HepG2 (cell line): Measurements from ENCODE around the gene GPATCH8. TPM values are rescaled to one million over a fixed set of nuclear protein-coding genes. Genes with fewer than 3 reads are reported as not detected.
A peak's percentile ranks its signal among the peaks of the same experiment; 100 is the strongest.

ENCODE experiments used
- ATAC-seq: fragments of 200-7000 bp; cut with Tn5 transposase; 3 replicates; pipeline ENCODE4 v1.9.1; 2020; ENCODE audit warnings: mild to moderate bottlenecking, moderate library complexity
- BruUV-seq: library from RNA; stranded (reverse); fragments of 400-500 nt; replicated peaks from 2 replicates; lab custom pipeline; 2021; lab: Mats Ljungman, UMichigan
- CTCF ChIA-PET: fragments of 300-600 bp; formaldehyde crosslinking; extraction: SDS; loops from one replicate; lab custom pipeline; 2021; ENCODE audit warnings: low total read pairs, inconsistent platforms, low intra/inter-chr PET ratio; lab: Yijun Ruan, JAX
- POLR2A ChIA-PET: fragments of 350-600 bp; sonication (Branson Sonifier 250); formaldehyde crosslinking; loops from one replicate; lab custom pipeline; 2020; ENCODE audit warnings: antibody characterized with exemption, inconsistent platforms; lab: Yijun Ruan, JAX
- DNase-seq: peaks from one replicate; pipeline ENCODE4 v3.0.0-alpha.2; 2015; ENCODE audit warnings: low spot score
- FAIRE-seq: peaks from 3 replicates; lab custom pipeline; 2011; peaks lifted over from hg19 to GRCh38; lab: Jason Lieb, UNC
- H2AFZ ChIP-seq: one replicate; pipeline ENCODE4 v1.6.1; 2011; ENCODE audit warnings: low read length, inconsistent platforms
- H3K27ac ChIP-seq: fragments of 300-600 bp; 3 replicates; pipeline ENCODE4 v1.8.0; 2011; ENCODE audit warnings: mixed run types, mild to moderate bottlenecking, mixed read lengths, low read length, inconsistent platforms; ENCODE audit not compliant: insufficient read depth; ENCODE audit errors: extremely low read length
- H3K27me3 ChIP-seq, 2 experiments: fragments of 200-600 bp in 1 of 2; 2 replicates in 1 of 2; 3 replicates in 1 of 2; pipeline versions ENCODE4 v1.6.0 to v1.8.0; 2011; ENCODE audit warnings: low read length in 2 of 2, mild to moderate bottlenecking in 2 of 2, moderate library complexity in 2 of 2, inconsistent platforms in 1 of 2; ENCODE audit not compliant: insufficient read depth in 2 of 2, control insufficient read depth in 1 of 2
- H3K36me3 ChIP-seq, 2 experiments: fragments of 200-600 bp in 1 of 2; replicated peaks in 1 of 2; 2 replicates in 1 of 2; 3 replicates in 1 of 2; pipeline versions ENCODE4 v1.5.1 to v1.8.0; 2011; ENCODE audit warnings: low read length in 2 of 2, inconsistent platforms in 1 of 2; ENCODE audit not compliant: insufficient read depth in 2 of 2, control insufficient read depth in 1 of 2
- H3K4me1 ChIP-seq: 2 replicates; pipeline ENCODE4 v1.5.1; 2012; ENCODE audit warnings: low read length, inconsistent platforms; ENCODE audit not compliant: insufficient read depth
- H3K4me2 ChIP-seq: 2 replicates; pipeline ENCODE4 v1.6.0; 2011; ENCODE audit warnings: low read depth, low read length, inconsistent platforms
- H3K4me3 ChIP-seq, 3 experiments: fragments of 200-600 bp in 1 of 3; sonication (generic), shearing (Covaris generic) in 1 of 3; replicated peaks in 1 of 3; 2 replicates each; pipeline ENCODE4 v1.5.1; 2011 to 2016; ENCODE audit warnings: low read length in 3 of 3, inconsistent platforms in 2 of 3, low read depth in 2 of 3, mild to moderate bottlenecking in 2 of 3, control low read depth in 1 of 3, mixed read lengths in 1 of 3; ENCODE audit not compliant: insufficient read depth in 1 of 3
- H3K79me2 ChIP-seq: one replicate; pipeline ENCODE4 v1.6.1; 2011; ENCODE audit warnings: low read length, inconsistent platforms; ENCODE audit not compliant: insufficient read depth
- H3K9ac ChIP-seq: 2 replicates; pipeline ENCODE4 v1.6.0; 2011; ENCODE audit warnings: mild to moderate bottlenecking, low read depth, low read length, inconsistent platforms; ENCODE audit not compliant: insufficient read depth
- H3K9me3 ChIP-seq: 2 replicates; pipeline ENCODE4 v1.5.1; 2012; ENCODE audit warnings: mild to moderate bottlenecking, low read length
- H4K20me1 ChIP-seq: 2 replicates; pipeline ENCODE4 v1.6.0; 2011; ENCODE audit warnings: inconsistent platforms, mild to moderate bottlenecking, low read length, moderate library complexity; ENCODE audit not compliant: insufficient read depth
- ZNF10 ChIP-seq: sonication (generic); formaldehyde crosslinking; IDR thresholded peaks from 2 replicates; pipeline ENCODE4 v1.4.0; 2020; ENCODE audit warnings: mild to moderate bottlenecking, low read depth, missing genetic modification reagents, borderline replicate concordance
- ZNF121 ChIP-seq: sonication (generic); formaldehyde crosslinking; IDR thresholded peaks from 2 replicates; pipeline ENCODE4 v1.5.0; 2020; ENCODE audit warnings: mild to moderate bottlenecking, missing genetic modification reagents
- WGBS: methylation state at CpG from one replicate; pipeline ENCODE4 v1.1.6; 2017; ENCODE audit warnings: low lambda C conversion rate; 5-methylcytosine and 5-hydroxymethylcytosine counted together
- in situ Hi-C: cut with HindIII; loops from 2 replicates; pipeline ENCODE4 v1.10.0; 2017; ENCODE audit warnings: low pct_unique_long_range_greater_than_20kb; ENCODE audit not compliant: extremely low pct_ligation_motif_present
- intact Hi-C: fragments of 100-400 bp; cut with micrococcal nuclease; formaldehyde crosslinking; loops from one replicate; pipeline ENCODE4 v1.10.0; 2022; ENCODE audit not compliant: unreplicated experiment
- polyA plus RNA-seq, 8 experiments: library from polyadenylated mRNA; depleted of rRNA in 3 of 8; stranded (reverse) in 7 of 8; unstranded in 1 of 8; fragments of >200 nt; fragmentation: Illumina TruSeq in 4 of 8; extraction: Trizol in 4 of 8; gene quantifications; 2 replicates each; pipeline versions ENCODE4 v1.2.1 to v1.2.3, GENCODE V29; 2011 to 2016; ENCODE audit warnings: low read depth in 4 of 8, missing spikeins in 1 of 8, mixed read lengths in 1 of 8; ENCODE audit not compliant: insufficient read depth in 1 of 8
- total RNA-seq, 5 experiments: library from RNA; depleted of rRNA; stranded (reverse); fragments of >200 nt; fragmentation: Illumina TruSeq; extraction: Trizol; gene quantifications; 2 replicates each; pipeline ENCODE4 v1.2.3, GENCODE V29; 2016; ENCODE audit warnings: low read depth in 1 of 5
- TF ChIP-seq, protein P1 (sequence below): sonication (generic); formaldehyde crosslinking; IDR thresholded peaks from 2 replicates; pipeline ENCODE4 v1.5.0; 2020; ENCODE audit warnings: mild to moderate bottlenecking, missing genetic modification reagents
- TF ChIP-seq, protein P2 (sequence below): sonication (generic); formaldehyde crosslinking; IDR thresholded peaks from 2 replicates; pipeline ENCODE4 v1.8.1; 2023; ENCODE audit warnings: mild to moderate bottlenecking, inconsistent platforms, moderate library complexity, missing genetic modification reagents, borderline replicate concordance

Gene GPATCH8
- total and polyA plus RNA-seq, 2 of the 13 experiments (the other 11 are each of a cell fraction or from before 2014, with no cell fraction given), result 20.7 to 21.5 TPM

DNA sequence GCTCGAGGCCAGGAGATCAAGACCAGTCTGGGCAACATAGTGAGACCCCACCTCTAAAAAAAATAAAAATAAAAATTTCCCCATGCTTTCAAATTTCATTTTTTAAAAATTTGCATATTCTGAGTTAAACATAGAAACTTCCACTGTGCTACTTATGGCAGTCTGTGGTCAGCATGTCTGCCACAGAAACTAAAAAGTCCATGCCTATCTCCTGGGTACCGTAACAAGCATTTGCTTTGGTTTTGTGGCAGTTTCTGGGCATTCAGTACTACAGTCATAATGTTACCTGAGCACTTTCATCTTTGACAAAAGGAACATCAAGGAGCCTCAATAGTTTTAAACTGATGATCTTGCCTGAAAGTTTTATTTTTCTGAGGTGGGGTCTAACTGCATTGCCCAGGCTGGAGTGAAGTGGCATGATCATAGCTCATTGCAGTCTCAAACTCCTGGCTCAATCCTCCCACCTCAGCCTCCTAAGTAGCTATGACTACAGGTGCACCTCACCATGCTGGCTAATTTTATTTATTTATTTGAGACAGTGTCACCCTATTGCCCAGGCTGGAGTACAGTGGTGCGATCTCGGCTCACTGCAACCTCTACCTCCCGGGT is 100.5 kb downstream of the GPATCH8 start:
- no peak for FAIRE-seq
- Histone ChIP-seq H2AFZ (no peak overlapping the region), H3K4me1 (no peaks in the 10 kb centered on the region), H3K79me2 (no peaks in the 10 kb centered on the region), H3K4me2 (no peak overlapping the region), H3K9me3 (no peaks in the 10 kb centered on the region), H3K27ac (no peak overlapping the region), H3K9ac (no peak overlapping the region), H4K20me1 (no peaks in the 10 kb centered on the region), H3K27me3 (no peaks in the 10 kb centered on the region), H3K36me3 (peaks cover 18 to 68% of the 10 kb centered on the region in 2 experiments), H3K4me3 (no peak overlapping the region)
- no peak for ATAC-seq
- ChIA-PET CTCF (no interaction called here), POLR2A (no interaction called here)
- TF ChIP-seq, protein P1, sequence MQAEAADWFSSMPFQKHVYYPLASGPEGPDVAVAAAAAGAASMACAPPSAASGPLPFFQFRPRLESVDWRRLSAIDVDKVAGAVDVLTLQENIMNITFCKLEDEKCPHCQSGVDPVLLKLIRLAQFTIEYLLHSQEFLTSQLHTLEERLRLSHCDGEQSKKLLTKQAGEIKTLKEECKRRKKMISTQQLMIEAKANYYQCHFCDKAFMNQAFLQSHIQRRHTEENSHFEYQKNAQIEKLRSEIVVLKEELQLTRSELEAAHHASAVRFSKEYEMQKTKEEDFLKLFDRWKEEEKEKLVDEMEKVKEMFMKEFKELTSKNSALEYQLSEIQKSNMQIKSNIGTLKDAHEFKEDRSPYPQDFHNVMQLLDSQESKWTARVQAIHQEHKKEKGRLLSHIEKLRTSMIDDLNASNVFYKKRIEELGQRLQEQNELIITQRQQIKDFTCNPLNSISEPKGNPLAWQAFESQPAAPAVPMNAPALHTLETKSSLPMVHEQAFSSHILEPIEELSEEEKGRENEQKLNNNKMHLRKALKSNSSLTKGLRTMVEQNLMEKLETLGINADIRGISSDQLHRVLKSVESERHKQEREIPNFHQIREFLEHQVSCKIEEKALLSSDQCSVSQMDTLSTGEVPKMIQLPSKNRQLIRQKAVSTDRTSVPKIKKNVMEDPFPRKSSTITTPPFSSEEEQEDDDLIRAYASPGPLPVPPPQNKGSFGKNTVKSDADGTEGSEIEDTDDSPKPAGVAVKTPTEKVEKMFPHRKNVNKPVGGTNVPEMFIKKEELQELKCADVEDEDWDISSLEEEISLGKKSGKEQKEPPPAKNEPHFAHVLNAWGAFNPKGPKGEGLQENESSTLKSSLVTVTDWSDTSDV (CRISPR knock-in tag), result no peak
- no peak for TF ChIP-seq ZNF10 (CRISPR knock-in tag)
- TF ChIP-seq, protein P2, sequence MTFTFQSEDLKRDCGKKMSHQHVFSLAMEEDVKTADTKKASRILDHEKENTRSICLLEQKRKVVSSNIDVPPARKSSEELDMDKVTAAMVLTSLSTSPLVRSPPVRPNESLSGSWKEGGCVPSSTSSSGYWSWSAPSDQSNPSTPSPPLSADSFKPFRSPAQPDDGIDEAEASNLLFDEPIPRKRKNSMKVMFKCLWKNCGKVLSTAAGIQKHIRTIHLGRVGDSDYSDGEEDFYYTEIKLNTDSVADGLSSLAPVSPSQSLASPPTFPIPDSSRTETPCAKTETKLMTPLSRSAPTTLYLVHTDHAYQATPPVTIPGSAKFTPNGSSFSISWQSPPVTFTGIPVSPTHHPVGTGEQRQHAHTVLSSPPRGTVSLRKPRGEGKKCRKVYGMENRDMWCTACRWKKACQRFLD (CRISPR knock-in tag), result no peak
- peak; percentile 67 for TF ChIP-seq ZNF121
- BruUV-seq, result no TSS peak
- in situ Hi-C loops, result no loop called here
- intact Hi-C loops, result no loop called here
- 91% methylated on average over 5 of the region's 5 CpGs for WGBS
- DNase-seq, result no peak
